ENCODE data around the gene SYNE1.

DNA sequence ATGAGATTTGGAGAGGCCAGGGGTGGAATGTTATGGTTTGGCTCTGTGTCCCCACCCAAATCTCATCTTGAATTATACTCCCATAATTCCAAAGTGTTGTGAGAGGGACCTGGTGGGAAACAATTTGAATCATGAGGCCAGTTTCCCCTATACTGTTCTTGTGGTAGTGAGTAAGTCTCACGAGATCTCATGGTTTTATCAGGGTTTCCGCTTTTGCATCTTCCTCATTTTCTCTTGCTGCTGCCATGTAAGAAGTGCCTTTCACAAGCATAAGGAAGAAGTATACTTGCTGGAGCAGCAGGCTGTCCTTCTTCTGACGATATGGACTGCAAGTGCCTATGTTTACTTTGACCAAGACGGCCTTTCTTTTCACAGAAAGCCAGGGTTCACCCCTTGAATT is 559.2 kb downstream of the SYNE1 start:
- no peak for TF ChIP-seq POLR2A (IDR thresholded peaks at IDR 0.05; ENCODE audit: low read length)
- TF ChIP-seq GATA1 (IDR thresholded peaks at IDR 0.05; ENCODE audit: low read depth, low read length): no peak

Measured in erythroblast (primary cell).